Testis (tissue), 2 donors: ENCODE data around the gene PRDM10.

ENCODE experiments used
- POLR2A ChIP-seq: fragments of 450-650 bp; IDR thresholded peaks from one replicate; pipeline ENCODE4 v1.6.1; 2017; ENCODE audit warnings: antibody characterized with exemption, mild to moderate bottlenecking, moderate library complexity
- TF ChIP-seq, protein P1 (sequence below), 3 experiments: fragments of 450-650 bp in 2 of 3; fragments of 200-600 bp in 1 of 3; sonication (generic) in 1 of 3; IDR thresholded peaks; one replicate each; pipeline ENCODE4 v1.5.1; 2016 to 2019; ENCODE audit warnings: antibody characterized with exemption in 3 of 3, mild to moderate bottlenecking in 2 of 3, moderate library complexity in 1 of 3

DNA sequence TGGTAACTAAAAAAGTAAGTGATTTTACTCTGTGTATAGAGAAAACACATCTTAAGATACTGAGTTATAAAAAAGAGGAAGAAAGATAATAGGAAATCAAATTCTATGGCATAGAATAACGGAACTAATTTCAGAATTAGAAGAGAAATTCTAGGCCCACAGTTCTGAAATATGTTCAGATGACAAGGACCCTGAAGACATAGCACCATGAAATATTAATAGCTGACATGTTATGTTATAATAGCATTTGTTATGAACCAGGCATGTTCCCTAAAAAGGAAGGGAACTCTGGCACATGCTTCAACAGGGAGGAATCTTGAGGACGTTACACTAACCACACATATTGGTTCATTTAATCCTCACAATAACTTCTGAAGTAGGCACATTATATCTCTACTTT lies 32.7 kb downstream of the PRDM10 start:
- TF ChIP-seq, protein P1, sequence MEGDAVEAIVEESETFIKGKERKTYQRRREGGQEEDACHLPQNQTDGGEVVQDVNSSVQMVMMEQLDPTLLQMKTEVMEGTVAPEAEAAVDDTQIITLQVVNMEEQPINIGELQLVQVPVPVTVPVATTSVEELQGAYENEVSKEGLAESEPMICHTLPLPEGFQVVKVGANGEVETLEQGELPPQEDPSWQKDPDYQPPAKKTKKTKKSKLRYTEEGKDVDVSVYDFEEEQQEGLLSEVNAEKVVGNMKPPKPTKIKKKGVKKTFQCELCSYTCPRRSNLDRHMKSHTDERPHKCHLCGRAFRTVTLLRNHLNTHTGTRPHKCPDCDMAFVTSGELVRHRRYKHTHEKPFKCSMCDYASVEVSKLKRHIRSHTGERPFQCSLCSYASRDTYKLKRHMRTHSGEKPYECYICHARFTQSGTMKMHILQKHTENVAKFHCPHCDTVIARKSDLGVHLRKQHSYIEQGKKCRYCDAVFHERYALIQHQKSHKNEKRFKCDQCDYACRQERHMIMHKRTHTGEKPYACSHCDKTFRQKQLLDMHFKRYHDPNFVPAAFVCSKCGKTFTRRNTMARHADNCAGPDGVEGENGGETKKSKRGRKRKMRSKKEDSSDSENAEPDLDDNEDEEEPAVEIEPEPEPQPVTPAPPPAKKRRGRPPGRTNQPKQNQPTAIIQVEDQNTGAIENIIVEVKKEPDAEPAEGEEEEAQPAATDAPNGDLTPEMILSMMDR (IDR thresholded peaks at IDR 0.05), result no peak
- no peak for TF ChIP-seq POLR2A
